Sigmoid colon (tissue), 4 donors: ENCODE data around the gene KIF17.

Experiments
- EP300 ChIP-seq, 4 donors: sonication (generic); formaldehyde crosslinking; IDR thresholded peaks; one replicate each; pipeline ENCODE4 v1.6.1; 2017; ENCODE audit warnings: antibody characterized with exemption in 4 of 4
- POLR2AphosphoS5 ChIP-seq, 4 donors: sonication (generic); formaldehyde crosslinking; IDR thresholded peaks; one replicate each; pipeline ENCODE4 v1.6.1; 2017; ENCODE audit warnings: antibody characterized with exemption in 4 of 4
- TF ChIP-seq, protein P1 (sequence below), 4 experiments: fragments of 450-650 bp in 3 of 4; fragments of 200-600 bp in 1 of 4; IDR thresholded peaks; one replicate each; pipeline ENCODE4 v1.5.1; 2016 to 2019; ENCODE audit warnings: antibody characterized with exemption in 4 of 4, mild to moderate bottlenecking in 3 of 4, moderate library complexity in 2 of 4

DNA sequence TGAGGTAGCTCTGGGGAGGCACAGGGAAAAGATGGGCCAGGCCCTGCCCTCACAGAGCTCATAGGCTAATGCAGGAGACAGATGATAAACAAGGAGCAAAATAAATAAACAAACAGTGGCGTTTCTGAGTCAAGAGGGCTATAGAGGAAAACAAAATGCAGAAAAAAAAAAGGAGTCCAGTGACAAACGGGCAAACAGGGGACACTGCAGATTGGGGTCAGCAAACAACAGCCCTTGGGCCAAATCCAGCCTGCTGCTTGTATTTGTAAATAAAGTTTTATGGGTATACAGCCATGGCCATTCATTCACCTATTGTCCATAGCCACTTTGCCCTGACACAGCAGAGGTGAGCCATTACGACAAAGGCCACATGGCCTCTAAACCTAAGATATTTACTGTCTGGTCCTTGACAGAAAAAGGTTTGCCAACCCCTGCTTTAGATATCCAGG, 103.7 kb downstream of the KIF17 start:
- TF ChIP-seq EP300 (IDR thresholded peaks at IDR 0.05) (no peak), POLR2AphosphoS5 (IDR thresholded peaks at IDR 0.05) (no peak)
- TF ChIP-seq, protein P1, sequence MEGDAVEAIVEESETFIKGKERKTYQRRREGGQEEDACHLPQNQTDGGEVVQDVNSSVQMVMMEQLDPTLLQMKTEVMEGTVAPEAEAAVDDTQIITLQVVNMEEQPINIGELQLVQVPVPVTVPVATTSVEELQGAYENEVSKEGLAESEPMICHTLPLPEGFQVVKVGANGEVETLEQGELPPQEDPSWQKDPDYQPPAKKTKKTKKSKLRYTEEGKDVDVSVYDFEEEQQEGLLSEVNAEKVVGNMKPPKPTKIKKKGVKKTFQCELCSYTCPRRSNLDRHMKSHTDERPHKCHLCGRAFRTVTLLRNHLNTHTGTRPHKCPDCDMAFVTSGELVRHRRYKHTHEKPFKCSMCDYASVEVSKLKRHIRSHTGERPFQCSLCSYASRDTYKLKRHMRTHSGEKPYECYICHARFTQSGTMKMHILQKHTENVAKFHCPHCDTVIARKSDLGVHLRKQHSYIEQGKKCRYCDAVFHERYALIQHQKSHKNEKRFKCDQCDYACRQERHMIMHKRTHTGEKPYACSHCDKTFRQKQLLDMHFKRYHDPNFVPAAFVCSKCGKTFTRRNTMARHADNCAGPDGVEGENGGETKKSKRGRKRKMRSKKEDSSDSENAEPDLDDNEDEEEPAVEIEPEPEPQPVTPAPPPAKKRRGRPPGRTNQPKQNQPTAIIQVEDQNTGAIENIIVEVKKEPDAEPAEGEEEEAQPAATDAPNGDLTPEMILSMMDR (IDR thresholded peaks at IDR 0.05): no peak
